HepG2 (cell line): Measurements from ENCODE around the gene BCL11B. TPM values are rescaled to one million over a fixed set of nuclear protein-coding genes. Genes with fewer than 3 reads are reported as not detected.

Experiments used
- ATAC-seq: fragments of 200-7000 bp; cut with Tn5 transposase; 3 replicates; pipeline ENCODE4 v1.9.1; 2020; ENCODE audit warnings: mild to moderate bottlenecking, moderate library complexity
- BruUV-seq: library from RNA; stranded (reverse); fragments of 400-500 nt; replicated peaks from 2 replicates; lab custom pipeline; 2021; lab: Mats Ljungman, UMichigan
- CTCF ChIA-PET: fragments of 300-600 bp; formaldehyde crosslinking; extraction: SDS; loops from one replicate; lab custom pipeline; 2021; ENCODE audit warnings: low total read pairs, inconsistent platforms, low intra/inter-chr PET ratio; lab: Yijun Ruan, JAX
- POLR2A ChIA-PET: fragments of 350-600 bp; sonication (Branson Sonifier 250); formaldehyde crosslinking; loops from one replicate; lab custom pipeline; 2020; ENCODE audit warnings: antibody characterized with exemption, inconsistent platforms; lab: Yijun Ruan, JAX
- DNase-seq: peaks from one replicate; pipeline ENCODE4 v3.0.0-alpha.2; 2015; ENCODE audit warnings: low spot score
- FAIRE-seq: peaks from 3 replicates; lab custom pipeline; 2011; peaks lifted over from hg19 to GRCh38; lab: Jason Lieb, UNC
- H2AFZ ChIP-seq: one replicate; pipeline ENCODE4 v1.6.1; 2011; ENCODE audit warnings: low read length, inconsistent platforms
- H3K27ac ChIP-seq: fragments of 300-600 bp; 3 replicates; pipeline ENCODE4 v1.8.0; 2011; ENCODE audit warnings: mixed run types, mild to moderate bottlenecking, mixed read lengths, low read length, inconsistent platforms; ENCODE audit not compliant: insufficient read depth; ENCODE audit errors: extremely low read length
- H3K27me3 ChIP-seq, 2 experiments: fragments of 200-600 bp in 1 of 2; 2 replicates in 1 of 2; 3 replicates in 1 of 2; pipeline versions ENCODE4 v1.6.0 to v1.8.0; 2011; ENCODE audit warnings: low read length in 2 of 2, mild to moderate bottlenecking in 2 of 2, moderate library complexity in 2 of 2, inconsistent platforms in 1 of 2; ENCODE audit not compliant: insufficient read depth in 2 of 2, control insufficient read depth in 1 of 2
- H3K36me3 ChIP-seq, 2 experiments: fragments of 200-600 bp in 1 of 2; replicated peaks in 1 of 2; 2 replicates in 1 of 2; 3 replicates in 1 of 2; pipeline versions ENCODE4 v1.5.1 to v1.8.0; 2011; ENCODE audit warnings: low read length in 2 of 2, inconsistent platforms in 1 of 2; ENCODE audit not compliant: insufficient read depth in 2 of 2, control insufficient read depth in 1 of 2
- H3K4me1 ChIP-seq: 2 replicates; pipeline ENCODE4 v1.5.1; 2012; ENCODE audit warnings: low read length, inconsistent platforms; ENCODE audit not compliant: insufficient read depth
- H3K4me2 ChIP-seq: 2 replicates; pipeline ENCODE4 v1.6.0; 2011; ENCODE audit warnings: low read depth, low read length, inconsistent platforms
- H3K4me3 ChIP-seq, 3 experiments: fragments of 200-600 bp in 1 of 3; sonication (generic), shearing (Covaris generic) in 1 of 3; replicated peaks in 1 of 3; 2 replicates each; pipeline ENCODE4 v1.5.1; 2011 to 2016; ENCODE audit warnings: low read length in 3 of 3, inconsistent platforms in 2 of 3, low read depth in 2 of 3, mild to moderate bottlenecking in 2 of 3, control low read depth in 1 of 3, mixed read lengths in 1 of 3; ENCODE audit not compliant: insufficient read depth in 1 of 3
- H3K79me2 ChIP-seq: one replicate; pipeline ENCODE4 v1.6.1; 2011; ENCODE audit warnings: low read length, inconsistent platforms; ENCODE audit not compliant: insufficient read depth
- H3K9ac ChIP-seq: 2 replicates; pipeline ENCODE4 v1.6.0; 2011; ENCODE audit warnings: mild to moderate bottlenecking, low read depth, low read length, inconsistent platforms; ENCODE audit not compliant: insufficient read depth
- H3K9me3 ChIP-seq: 2 replicates; pipeline ENCODE4 v1.5.1; 2012; ENCODE audit warnings: mild to moderate bottlenecking, low read length
- H4K20me1 ChIP-seq: 2 replicates; pipeline ENCODE4 v1.6.0; 2011; ENCODE audit warnings: inconsistent platforms, mild to moderate bottlenecking, low read length, moderate library complexity; ENCODE audit not compliant: insufficient read depth
- HMGXB4 ChIP-seq, 2 experiments: sonication (generic) in 1 of 2; formaldehyde crosslinking in 1 of 2; IDR thresholded peaks; 2 replicates each; pipeline versions ENCODE4 v1.4.0 to v1.6.1; 2018 to 2020; ENCODE audit warnings: missing genetic modification reagents in 2 of 2, borderline replicate concordance in 1 of 2, low read depth in 1 of 2, mild to moderate bottlenecking in 1 of 2, missing biosample characterization in 1 of 2
- MYNN ChIP-seq: sonication (generic); formaldehyde crosslinking; IDR thresholded peaks from 2 replicates; pipeline ENCODE4 v1.4.0; 2020; ENCODE audit warnings: mild to moderate bottlenecking, low read depth, missing genetic modification reagents
- ZFP82 ChIP-seq: sonication (generic); formaldehyde crosslinking; IDR thresholded peaks from 2 replicates; pipeline ENCODE4 v1.5.1; 2020; ENCODE audit warnings: mild to moderate bottlenecking, missing genetic modification reagents, borderline replicate concordance
- ZNF747 ChIP-seq: sonication (generic); formaldehyde crosslinking; IDR thresholded peaks from 2 replicates; pipeline ENCODE4 v1.8.1; 2023; ENCODE audit warnings: missing genetic modification reagents, mild to moderate bottlenecking, borderline replicate concordance
- ZNF839 ChIP-seq: sonication (generic); formaldehyde crosslinking; IDR thresholded peaks from 2 replicates; pipeline ENCODE4 v1.4.0; 2020; ENCODE audit warnings: missing genetic modification reagents, mild to moderate bottlenecking, borderline replicate concordance
- WGBS: methylation state at CpG from one replicate; pipeline ENCODE4 v1.1.6; 2017; ENCODE audit warnings: low lambda C conversion rate; 5-methylcytosine and 5-hydroxymethylcytosine counted together
- in situ Hi-C: cut with HindIII; loops from 2 replicates; pipeline ENCODE4 v1.10.0; 2017; ENCODE audit warnings: low pct_unique_long_range_greater_than_20kb; ENCODE audit not compliant: extremely low pct_ligation_motif_present
- intact Hi-C: fragments of 100-400 bp; cut with micrococcal nuclease; formaldehyde crosslinking; loops from one replicate; pipeline ENCODE4 v1.10.0; 2022; ENCODE audit not compliant: unreplicated experiment
- polyA plus RNA-seq, 8 experiments: library from polyadenylated mRNA; depleted of rRNA in 3 of 8; stranded (reverse) in 7 of 8; unstranded in 1 of 8; fragments of >200 nt; fragmentation: Illumina TruSeq in 4 of 8; extraction: Trizol in 4 of 8; gene quantifications; 2 replicates each; pipeline versions ENCODE4 v1.2.1 to v1.2.3, GENCODE V29; 2011 to 2016; ENCODE audit warnings: low read depth in 4 of 8, missing spikeins in 1 of 8, mixed read lengths in 1 of 8; ENCODE audit not compliant: insufficient read depth in 1 of 8
- total RNA-seq, 5 experiments: library from RNA; depleted of rRNA; stranded (reverse); fragments of >200 nt; fragmentation: Illumina TruSeq; extraction: Trizol; gene quantifications; 2 replicates each; pipeline ENCODE4 v1.2.3, GENCODE V29; 2016; ENCODE audit warnings: low read depth in 1 of 5

BCL11B gene
- total and polyA plus RNA-seq, 2 of the 13 experiments (the other 11 are each of a cell fraction or from before 2014, with no cell fraction given), result not detected

GRCh38 chr14:99242238-99242637 is 29.8 kb downstream of the BCL11B start:
- FAIRE-seq, result no peak
- in situ Hi-C loops, result no loop called here
- no peaks in the 10 kb centered on the region for H4K20me1 ChIP-seq
- H3K4me1 ChIP-seq, result no peaks in the 10 kb centered on the region
- H3K9me3 ChIP-seq, result no peaks in the 10 kb centered on the region
- peaks cover 4 to 71% of the 10 kb centered on the region in 2 experiments; a peak in 4 of 5 replicates for H3K27me3 ChIP-seq
- H3K27ac ChIP-seq, result no peak overlapping the region
- no peak overlapping the region for H3K9ac ChIP-seq
- DNase-seq, result no peak
- no peak overlapping the region for H2AFZ ChIP-seq
- H3K36me3 ChIP-seq, result no peaks in the 10 kb centered on the region
- ChIA-PET CTCF (no interaction called here), POLR2A (no interaction called here)
- H3K4me2 ChIP-seq, result no peak overlapping the region
- no peak for ATAC-seq
- H3K4me3 ChIP-seq, result no peak overlapping the region
- 43% methylated on average over 11 of the region's 11 CpGs for WGBS
- BruUV-seq, result no TSS peak
- no peak for TF ChIP-seq ZNF747
- intact Hi-C loops, result no loop called here
- no peaks in the 10 kb centered on the region for H3K79me2 ChIP-seq

- ChIA-PET POLR2A (no interaction called here), CTCF (no interaction called here)
- intact Hi-C loops, result no loop called here
- H3K36me3 ChIP-seq, result no peaks in the 10 kb centered on the region
- H3K4me2 ChIP-seq, result no peak overlapping the region
- peaks cover 4 to 64% of the 10 kb centered on the region in 2 experiments; a peak in 3 of 5 replicates for H3K27me3 ChIP-seq
- H3K27ac ChIP-seq, result no peak overlapping the region
- H3K9me3 ChIP-seq, result no peaks in the 10 kb centered on the region
- H3K4me1 ChIP-seq, result no peaks in the 10 kb centered on the region
- H3K4me3 ChIP-seq, result no peak overlapping the region
- H3K79me2 ChIP-seq, result no peaks in the 10 kb centered on the region
- no peak for ATAC-seq
- 25% methylated on average over 18 of the region's 18 CpGs for WGBS
- no peak for FAIRE-seq
- H2AFZ ChIP-seq, result no peak overlapping the region
- no peaks in the 10 kb centered on the region for H4K20me1 ChIP-seq
- BruUV-seq, result no TSS peak
- no peak for DNase-seq
- no peak overlapping the region for H3K9ac ChIP-seq
- in situ Hi-C loops, result no loop called here
- TF ChIP-seq ZNF839 (CRISPR knock-in tag) (no peak), ZFP82 (no peak), MYNN (no peak), HMGXB4 (CRISPR knock-in tag; IDR thresholded peaks at IDR 0.05; ENCODE audit: borderline replicate concordance in 1 of 2, low read depth in 1 of 2) (no peak)
These were observed 30.5 kb downstream of the BCL11B start for GRCh38 chr14:99241325-99242010.
